Endothelial cell of hepatic sinusoid (primary cell): ENCODE data around the gene SDF4.
"Not testable (repeated sequence)": the region's sequence is repeated elsewhere in the genome, so short reads cannot be mapped to it uniquely, and the experiment has no call there.

Experiments
- in situ Hi-C: cut with HindIII; loops from 2 replicates; pipeline ENCODE4 v1.10.0; 2017; ENCODE audit warnings: low sequenced_read_pairs

Gene SDF4

DNA sequence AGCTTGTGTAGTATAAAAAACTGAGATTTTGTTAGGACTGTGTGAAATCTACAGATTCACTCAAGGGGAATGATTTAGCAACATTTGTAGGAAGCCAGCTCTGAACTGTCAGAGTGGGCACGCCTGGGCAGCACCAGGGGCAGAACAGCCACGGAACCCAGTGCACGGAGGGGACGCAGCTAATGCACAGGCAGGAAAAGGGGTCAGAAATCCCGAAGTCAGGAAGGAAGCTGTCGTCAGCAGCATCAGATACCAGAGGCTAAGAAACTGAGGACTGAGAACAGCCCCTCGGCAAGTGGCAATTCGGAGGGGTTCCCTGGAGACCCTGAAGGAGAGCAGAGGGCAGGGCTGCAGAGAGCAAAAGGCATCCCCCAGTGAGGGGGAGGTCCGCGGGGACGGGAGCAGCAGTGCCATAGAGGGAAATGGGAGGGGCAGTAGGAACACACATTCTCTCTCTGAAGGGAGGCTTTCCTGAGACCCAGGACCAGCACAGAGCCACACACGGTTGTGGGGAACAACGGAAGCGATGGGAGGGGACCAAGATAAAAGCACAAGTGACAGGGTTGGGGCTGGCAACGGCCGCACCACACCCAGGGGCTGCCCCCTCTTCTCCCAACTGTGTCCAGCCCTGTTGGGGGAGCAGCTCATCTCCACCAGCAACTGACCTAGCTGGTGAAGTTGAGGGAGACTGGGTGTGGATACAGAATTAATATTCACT lies 29.2 kb upstream of the SDF4 start:
- in situ Hi-C loops = no loop called here

DNA sequence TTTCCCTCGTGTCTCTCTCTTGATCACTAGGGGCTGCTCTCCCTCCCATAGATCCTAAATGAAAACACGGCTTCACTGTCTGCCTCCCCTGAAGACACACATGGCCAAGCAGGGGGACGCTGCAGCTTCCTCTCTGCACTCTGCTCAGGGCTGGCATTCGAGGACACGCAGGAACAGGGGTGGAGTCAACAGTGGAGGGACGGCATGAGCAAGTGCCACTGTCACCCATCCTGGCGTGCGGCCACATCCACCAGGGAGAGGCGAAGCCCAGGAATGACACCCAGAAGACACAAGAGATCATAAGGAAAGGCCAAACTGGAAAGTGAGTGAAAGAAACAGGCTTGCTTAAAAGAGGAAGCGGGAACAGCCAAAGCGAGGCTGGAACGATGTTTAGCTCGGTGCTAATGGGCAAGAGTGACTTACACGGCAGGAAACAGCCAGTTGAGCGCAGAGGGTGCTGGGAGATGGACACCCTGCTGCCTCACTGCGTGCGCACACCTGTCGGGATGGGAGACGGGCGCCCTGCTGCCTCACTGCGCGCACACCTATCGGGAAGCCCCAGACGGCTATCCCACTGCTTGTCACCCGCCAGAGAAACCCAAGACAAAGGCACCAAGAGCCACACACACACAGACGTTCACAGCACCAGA lies 28.3 kb upstream of the SDF4 start:
- in situ Hi-C loops = no loop called here

DNA sequence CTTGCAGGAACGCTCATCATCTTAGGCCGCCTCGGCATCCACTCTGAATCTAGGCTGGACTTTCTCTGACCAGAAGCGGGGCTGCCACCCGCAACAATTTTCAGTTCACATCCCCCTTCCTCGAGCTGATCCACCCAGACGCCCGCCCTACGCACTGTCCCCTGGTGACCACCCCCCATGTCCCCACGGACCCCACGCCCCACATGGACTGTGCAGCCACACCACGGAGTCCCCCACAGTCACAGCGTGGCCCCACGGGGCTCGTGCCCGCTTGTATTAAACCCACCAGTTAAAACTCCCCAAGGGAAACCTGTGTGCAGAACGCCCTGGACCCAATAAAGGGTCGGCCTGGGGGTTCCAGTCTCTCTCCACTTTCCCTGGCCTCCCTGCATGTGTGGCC lies 27.7 kb upstream of the SDF4 start:
- in situ Hi-C loops = no loop called here

DNA sequence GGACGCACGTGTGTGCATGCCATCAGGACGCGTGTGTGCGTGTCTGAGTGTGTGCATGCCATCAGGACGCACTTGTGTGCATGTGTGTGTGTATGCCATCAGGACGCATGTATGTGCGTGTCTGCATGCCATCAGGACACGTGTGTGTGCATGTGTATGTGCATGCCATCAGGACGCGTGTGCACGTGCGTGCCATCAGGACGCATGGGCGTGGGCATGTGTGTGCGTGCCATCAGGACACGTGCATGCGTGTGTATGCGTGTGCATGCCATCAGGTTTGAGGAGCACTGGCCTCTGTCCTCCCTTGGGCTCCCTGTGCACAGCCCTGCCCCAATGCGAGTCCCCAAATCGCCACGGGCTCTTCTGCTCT lies 27.3 kb upstream of the SDF4 start:
- in situ Hi-C loops = no loop called here

DNA sequence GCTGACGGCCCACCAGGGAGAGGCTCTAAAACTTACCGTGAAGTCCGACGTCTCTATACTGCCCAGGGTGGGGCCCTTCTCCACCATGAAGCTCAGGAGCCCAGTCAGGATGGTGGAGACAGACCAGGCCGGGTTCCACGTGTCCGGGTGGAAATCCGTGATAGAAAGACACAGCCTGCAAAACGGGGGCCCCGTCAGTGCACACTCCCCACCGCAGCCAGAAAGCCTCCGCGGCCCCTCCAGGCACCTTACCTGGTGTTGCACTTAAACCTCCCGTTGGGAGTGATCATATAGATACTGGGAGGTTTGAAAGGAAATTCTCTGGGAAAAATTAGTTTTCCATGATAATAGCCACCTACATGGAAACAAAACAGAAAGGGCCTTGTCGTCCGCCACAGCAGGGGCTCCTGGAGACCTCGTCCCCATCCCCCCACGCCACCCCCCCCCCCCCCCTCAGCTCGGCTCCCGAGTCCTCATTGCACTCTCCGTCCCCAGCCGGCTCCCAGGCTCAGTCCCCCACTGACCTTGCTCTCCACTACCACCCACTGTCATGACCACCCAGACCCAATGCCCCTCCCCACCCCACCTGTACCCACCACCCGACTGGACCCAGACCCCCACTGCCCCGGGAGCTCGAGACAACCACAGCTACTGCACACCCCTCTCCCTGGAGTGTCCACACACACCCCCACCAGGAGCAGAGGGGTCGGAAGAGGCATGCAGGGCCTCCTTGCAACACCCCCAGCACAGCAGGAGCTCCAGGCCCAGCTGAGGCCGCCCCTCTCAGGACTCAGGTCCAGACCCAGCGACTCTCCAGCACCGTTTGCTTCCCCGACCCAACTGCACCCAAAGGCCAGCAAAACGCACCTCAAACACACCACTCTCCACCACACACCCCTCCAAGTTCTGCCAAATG lies 25.4 kb upstream of the SDF4 start:
- in situ Hi-C loops = no loop called here

DNA sequence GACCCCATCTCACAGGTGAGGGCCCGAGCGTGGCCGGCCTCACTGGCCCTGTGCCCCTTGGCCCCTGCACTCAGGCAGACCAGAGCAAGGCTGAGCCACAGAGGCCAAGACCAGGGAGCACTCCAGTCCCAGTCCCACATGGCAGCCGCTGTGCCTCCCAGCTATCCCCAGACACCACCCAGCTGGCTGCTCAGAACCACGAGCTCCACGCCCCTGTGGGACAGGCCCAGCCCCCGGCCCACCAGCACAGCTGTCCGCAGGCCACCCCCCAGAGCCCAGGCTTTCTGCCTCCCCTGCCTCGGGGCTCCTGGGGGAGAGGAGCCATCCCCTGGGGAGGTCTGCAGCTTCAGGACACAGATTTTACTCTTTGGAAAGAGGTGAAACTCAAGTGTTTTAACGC lies 23.8 kb upstream of the SDF4 start:
- in situ Hi-C loops = no loop called here

DNA sequence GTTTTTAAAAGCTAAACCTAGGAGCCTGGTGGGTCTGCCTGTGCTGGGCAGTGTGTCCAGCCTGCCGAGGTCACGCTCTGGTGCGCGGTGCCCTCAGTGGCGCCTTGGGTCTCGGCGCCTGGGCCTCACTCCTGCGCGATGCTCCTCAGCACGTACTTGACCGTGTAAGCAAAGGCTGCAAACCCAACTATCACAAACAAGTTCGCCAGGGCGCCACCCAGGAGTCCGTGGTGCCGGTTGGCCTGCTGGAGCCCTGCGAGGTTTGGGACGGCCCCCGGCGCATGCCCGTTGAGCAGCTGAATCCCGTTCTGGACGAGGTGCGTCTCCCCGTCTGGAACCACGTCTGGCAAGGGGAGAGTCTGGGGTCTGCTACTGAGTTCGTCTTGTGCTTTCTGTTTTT lies 23.3 kb upstream of the SDF4 start:
- in situ Hi-C loops = no loop called here

DNA sequence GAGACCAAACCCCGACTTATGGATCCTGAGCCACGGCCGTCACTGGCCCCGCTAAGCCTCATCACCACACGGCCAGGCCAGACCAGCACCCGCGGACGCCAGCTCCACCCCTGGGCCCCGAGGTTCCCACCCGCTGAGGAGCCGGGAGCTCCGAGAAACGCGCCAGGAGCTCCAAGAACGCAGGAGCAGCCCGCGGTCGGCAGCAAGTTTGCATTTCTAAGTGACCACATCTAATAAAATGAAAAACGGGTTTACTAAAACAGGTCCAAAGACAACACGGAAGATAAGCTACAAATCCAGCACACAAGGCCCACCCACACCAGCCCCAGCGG lies 22.8 kb upstream of the SDF4 start:
- in situ Hi-C loops = no loop called here

DNA sequence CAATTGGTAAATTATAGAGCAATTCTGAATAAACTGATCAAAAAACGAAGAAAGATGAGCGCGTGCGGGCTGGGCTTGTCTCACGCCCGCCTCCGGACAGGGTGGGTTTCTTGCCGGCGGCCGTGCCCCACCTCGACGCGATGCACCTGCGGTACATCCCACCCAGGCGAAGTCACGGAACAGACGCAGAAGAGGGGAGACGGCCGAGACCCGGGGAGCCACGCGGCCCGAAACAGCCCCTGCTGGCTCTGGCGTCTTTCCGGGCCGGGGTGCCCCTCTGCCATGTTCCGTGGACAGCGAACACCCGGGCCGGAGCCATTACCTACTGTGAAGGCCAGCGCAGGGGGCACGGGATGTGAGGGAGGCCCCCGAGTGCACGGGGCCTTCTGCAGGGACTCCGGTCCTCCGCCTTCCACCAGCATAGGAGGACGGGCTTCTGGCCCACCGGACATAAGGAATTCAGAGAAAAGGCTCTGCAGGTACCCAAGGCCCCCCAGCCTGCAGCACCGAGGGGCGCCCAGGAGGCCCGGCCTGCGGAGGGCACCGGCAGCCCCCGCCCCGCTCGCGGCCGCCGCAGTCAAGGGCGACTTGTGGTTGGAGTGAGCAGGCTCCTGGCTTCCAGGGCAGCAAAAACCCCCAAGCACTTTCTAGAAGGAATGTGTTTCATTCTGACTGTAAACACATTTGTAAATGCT lies 22.3 kb upstream of the SDF4 start:
- in situ Hi-C loops = no loop called here

GRCh38 chr1:1253314-1253713 lies 21.5 kb upstream of the SDF4 start:
- in situ Hi-C loops = no loop called here

GRCh38 chr1:1250786-1251284 lies 19.0 kb upstream of the SDF4 start:
- in situ Hi-C loops = no loop called here

- in situ Hi-C loops = not testable (repeated sequence)
Observed at GRCh38 chr1:1248009-1248913, 16.5 kb upstream of the SDF4 start.

GRCh38 chr1:1247341-1247913 lies 15.6 kb upstream of the SDF4 start:
- in situ Hi-C loops = no loop called here

- in situ Hi-C loops = no loop called here
Observed at GRCh38 chr1:1246577-1247340, 15.0 kb upstream of the SDF4 start, which contains the start of gene C1QTNF12. Gene C1QTNF12 (minus strand): TSS chr1:1246722. CDS start chr1:1246690, 32 bp downstream.

DNA sequence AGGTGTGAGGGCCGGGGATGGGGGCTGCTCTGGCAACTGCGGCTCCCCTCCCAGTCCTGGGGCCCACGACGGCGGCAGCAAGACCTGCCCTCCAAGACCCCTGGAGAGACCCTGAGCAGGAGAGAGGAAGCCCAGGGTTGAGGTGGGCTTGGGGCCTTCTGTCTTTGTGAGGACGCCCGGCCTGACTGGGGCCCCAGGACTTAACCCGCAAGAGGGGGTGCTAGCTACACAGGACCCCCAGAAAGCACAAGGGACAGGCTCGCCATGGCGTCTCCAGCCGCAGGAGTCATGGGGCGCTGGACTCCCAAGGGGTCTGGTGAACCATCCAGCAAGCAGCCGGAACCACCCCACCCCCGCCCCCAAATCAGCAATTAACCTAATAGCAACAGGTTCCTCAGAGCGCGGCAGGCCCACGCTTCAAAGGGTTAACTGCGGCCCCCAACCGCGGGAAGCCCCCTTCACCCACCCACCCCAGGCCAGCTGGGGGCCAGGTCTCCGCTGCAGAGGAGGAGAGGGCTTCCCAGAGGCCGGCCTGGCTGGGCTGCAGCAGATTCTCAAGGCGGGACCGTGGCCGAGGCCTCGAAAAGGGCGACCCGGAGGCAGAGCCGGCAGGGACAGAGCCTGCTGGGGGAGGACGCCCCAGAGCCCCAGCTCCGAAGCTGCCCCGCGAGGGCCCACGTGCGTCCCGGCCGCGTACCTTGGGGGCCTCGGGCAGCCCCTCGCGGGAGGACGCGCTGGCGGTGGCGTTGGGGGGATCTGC lies 14.2 kb upstream of the SDF4 start:
- in situ Hi-C loops = no loop called here

DNA sequence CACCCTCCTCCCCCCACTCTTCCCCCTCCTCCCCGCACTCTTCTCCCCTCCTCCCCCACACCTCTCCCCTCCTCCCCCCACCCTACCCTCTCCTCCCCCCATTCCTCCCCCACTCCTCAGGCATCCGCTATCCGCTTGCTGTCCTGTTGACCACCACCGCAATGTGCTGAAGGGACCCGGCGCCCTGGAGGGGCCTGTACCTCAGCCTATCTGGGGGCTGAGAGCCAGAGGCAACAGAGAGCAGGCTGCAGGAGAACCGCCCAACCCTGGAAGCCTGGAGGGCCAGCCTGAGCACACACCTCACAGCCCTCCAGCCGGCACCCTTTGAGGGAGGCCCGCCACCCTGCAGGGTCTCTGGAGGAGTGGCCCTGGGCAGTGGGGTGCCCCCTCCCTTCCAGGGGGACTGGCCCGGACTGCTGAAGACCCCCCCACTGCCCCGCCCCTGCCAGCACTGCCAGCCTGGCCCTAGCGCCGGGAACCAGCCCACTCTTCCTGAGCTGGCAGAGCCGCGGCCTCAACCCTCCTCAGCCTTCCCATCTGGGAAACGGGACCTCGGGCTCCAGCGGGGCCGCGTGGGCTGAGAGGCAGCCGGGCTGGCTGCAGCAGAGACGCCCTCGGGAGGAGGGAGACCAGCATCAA lies 13.5 kb upstream of the SDF4 start:
- in situ Hi-C loops = no loop called here

DNA sequence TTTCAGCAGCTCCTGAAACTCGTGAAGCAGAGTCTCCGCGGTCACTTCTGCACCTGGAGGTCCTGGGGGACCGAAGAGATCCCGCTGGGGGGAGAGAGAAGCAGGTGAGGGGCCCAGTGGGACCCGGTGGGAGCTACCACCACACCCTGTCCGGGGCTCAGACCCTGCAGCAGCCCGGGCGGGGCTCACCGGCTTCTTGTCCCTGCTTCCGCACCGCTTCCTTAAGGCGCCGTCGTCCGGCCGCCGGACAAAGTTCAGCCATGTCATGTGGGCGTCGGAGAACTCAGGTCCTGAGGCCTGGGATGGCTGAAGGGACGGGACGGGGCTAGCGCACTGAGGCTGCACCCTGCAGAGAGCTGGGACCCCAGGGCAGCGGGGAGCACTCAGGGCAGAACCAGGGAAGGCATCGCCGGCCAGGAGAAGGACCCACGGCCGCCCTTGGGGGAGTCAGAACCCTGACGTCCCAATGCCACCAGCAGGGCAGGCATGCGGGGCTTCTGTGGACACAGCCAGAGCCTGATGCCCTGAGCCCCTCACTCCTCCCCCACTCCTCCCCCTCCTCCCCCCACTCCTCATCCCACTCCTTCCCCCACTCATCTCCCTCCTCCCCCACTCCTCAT lies 12.5 kb upstream of the SDF4 start:
- in situ Hi-C loops = no loop called here
